ENCODE measurements around the gene YPEL5. TPM values are rescaled to one million over a fixed set of nuclear protein-coding genes. Genes with fewer than 3 reads are reported as not detected.
"Not testable (repeated sequence)": the region's sequence is repeated elsewhere in the genome, so short reads cannot be mapped to it uniquely, and the experiment has no call there.

Gene YPEL5
- total RNA-seq, result 10 to 100 TPM; 39.8 to 75.1 (median 59.0) TPM

DNA sequence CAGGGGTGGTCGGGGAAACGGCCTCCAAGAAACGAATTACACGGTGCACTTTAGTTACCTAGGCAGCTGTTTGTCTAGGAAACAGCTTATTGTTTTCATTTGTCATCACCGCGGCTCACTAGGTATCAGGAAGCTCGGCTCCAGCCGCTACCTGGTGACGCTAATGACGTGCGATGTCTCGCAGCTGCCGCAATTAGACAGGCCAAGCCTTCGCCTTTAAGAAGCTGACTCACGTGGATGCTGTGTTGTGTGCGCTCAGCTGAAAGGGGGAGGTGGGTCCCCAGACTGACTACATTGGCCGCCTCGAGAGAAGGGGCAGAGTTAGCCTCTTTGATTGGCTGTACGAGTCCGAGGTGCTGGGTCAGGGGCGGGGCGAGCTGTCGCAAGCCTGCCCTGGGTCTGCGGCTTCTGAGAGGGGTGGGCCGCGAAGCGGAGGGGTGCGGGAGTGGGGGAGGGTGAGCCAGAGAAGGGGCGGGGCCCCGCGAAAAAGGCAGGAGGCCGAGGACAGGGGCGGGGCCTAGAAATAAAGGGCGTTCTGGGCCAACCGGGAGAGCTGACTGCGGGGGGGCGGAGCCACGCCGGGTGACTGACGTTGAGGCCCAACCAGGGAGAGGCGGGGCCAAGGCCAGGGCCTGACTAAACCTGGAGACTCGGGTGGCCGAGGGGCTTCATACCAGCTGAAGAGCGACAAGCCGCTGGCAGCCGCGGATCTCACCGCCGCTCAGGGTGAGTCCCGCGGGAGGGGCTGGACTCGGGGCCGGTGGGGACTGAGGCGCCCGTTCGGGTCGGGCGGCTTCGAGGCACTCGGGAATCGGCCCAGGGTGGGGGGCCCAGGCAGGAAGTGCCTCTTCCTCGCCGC is at the start of gene YPEL5:
Gene YPEL5, plus strand, starts transcription at position 671 of the 859 bp plus-strand sequence. CDS start 9,645 bp downstream, outside the sequence.
- no peaks in the 10 kb centered on the region for H3K27me3 ChIP-seq
- peaks cover 0 to 6% (median 0%) of the 10 kb centered on the region in 3 donors for H3K36me3 ChIP-seq
- peaks cover 0 to 30% (median 18%) of the 10 kb centered on the region in 4 donors for H3K4me1 ChIP-seq
- DNase-seq, result peak; percentile 99 to 100 (median 100)
- H3K4me3 ChIP-seq, result peak within 1 kb of the TSS; percentile 96 to 99 (median 98)
- H3K9me3 ChIP-seq, result no peaks in the 10 kb centered on the region
- peak within 1 kb of the TSS; percentile 99 to 100 (median 100) for H3K27ac ChIP-seq
- TF ChIP-seq, protein P1, sequence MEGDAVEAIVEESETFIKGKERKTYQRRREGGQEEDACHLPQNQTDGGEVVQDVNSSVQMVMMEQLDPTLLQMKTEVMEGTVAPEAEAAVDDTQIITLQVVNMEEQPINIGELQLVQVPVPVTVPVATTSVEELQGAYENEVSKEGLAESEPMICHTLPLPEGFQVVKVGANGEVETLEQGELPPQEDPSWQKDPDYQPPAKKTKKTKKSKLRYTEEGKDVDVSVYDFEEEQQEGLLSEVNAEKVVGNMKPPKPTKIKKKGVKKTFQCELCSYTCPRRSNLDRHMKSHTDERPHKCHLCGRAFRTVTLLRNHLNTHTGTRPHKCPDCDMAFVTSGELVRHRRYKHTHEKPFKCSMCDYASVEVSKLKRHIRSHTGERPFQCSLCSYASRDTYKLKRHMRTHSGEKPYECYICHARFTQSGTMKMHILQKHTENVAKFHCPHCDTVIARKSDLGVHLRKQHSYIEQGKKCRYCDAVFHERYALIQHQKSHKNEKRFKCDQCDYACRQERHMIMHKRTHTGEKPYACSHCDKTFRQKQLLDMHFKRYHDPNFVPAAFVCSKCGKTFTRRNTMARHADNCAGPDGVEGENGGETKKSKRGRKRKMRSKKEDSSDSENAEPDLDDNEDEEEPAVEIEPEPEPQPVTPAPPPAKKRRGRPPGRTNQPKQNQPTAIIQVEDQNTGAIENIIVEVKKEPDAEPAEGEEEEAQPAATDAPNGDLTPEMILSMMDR (IDR thresholded peaks at IDR 0.05), result peak in 1 of 6 experiments; percentile 10
- peak; percentile 82 to 91 for TF ChIP-seq POLR2A (IDR thresholded peaks at IDR 0.05)

DNA sequence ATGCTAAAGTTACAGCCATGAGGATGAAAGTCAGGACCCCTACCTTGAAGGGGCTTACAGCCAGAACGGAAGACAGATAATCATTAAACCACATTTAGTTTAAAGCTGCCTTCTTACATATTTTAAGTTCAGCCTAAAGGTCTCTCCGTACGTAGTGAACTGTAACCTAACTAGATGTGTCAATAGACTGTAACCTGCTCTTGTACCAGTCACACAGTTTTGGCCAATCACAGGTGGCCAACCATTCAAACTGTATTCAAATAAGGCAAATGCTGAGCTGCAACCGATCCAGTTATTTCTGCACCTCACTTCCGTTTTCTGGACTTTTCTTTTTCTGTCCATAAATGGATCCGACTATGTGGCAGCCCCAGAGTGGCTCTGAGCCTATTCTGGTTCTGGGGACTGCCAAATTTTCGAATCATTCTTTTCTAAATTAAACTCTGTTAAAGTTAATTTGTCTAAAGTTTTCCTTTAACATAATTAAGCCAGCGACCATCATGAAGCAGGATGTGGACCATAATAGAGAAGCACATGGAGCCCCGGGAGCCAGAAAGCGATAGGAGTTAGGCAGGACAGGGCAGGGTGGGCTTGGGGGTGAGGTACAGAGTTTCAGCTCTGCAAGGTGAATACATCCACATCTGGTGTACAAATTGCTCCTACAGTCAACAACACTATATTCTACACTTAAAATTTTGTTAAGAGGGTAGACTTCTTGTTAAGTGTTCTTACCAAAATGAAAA is 48.4 kb upstream of the YPEL5 start:
- Histone ChIP-seq H3K9me3 (no peaks in the 10 kb centered on the region), H3K4me3 (no peak overlapping the region), H3K4me1 (no peaks in the 10 kb centered on the region), H3K36me3 (no peaks in the 10 kb centered on the region), H3K27ac (no peak overlapping the region), H3K27me3 (no peaks in the 10 kb centered on the region)
- TF ChIP-seq, protein P1 (IDR thresholded peaks at IDR 0.05), result no peak
- no peak for TF ChIP-seq POLR2A (IDR thresholded peaks at IDR 0.05)
- no peak for DNase-seq

DNA sequence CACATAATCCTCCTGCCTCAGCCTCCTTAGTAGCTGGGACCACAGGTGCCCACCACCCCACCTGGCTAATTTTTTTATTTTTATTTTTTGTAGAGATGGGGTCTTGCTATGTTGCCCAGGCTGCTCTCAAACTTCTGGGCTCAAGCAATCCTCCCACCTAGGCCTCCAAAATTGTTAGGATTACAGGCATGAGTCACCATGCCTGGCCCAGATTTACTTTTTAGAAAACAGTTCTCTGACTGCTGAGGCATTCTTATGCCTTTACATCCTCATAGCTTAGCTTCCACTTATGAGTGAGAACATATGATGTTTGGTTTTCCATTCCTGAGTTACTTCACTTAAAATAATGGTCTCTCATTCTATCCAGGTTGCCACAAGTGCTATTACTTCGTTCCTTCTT is 47.4 kb upstream of the YPEL5 start:
- H3K4me3 ChIP-seq, H3K4me1 ChIP-seq, DNase-seq, H3K9me3 ChIP-seq, H3K27me3 ChIP-seq, H3K27ac ChIP-seq, H3K36me3 ChIP-seq: not testable (repeated sequence)

DNA sequence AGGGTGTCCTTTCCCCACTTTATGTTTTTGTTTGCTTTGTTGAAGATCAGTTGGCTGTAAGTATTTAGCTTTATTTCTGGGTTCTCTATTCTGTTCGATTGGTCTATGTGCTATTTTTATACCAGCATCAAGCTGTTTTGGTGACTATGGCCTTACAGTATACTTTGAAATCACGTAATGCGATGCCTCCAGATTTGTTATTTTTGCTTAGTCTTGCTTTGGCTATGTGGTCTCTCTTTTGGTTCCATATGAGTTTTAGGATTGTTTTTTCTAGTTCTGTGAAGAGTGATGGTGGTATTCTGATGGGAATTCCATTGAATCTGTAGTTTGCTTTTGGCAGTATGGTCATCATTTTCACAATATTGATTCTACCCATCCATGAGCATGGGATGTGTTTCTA is 46.1 kb upstream of the YPEL5 start:
- not testable (repeated sequence) for H3K27ac ChIP-seq, DNase-seq, H3K27me3 ChIP-seq, H3K4me3 ChIP-seq, H3K4me1 ChIP-seq, H3K9me3 ChIP-seq, H3K36me3 ChIP-seq

DNA sequence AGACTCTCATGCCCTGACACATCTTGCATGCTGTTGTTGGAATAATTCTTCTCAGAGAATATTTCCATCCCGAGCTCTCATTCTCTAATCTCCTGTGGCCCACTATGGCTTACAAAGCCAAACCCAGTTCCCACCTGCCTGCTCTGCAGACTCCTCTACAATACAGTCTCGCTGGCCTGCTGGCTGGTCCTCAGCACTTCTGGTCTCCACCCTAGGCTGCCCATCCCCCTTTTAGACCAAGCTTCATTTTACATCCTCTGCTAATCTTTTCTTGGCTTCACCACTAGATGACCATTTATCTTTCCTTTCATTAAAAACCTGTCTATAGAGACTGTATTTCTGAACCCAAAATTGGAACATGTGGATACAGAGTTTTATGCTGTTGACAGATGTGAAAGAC is 42.5 kb upstream of the YPEL5 start:
- H3K9me3 ChIP-seq, result no peaks in the 10 kb centered on the region
- H3K27me3 ChIP-seq, result no peaks in the 10 kb centered on the region
- DNase-seq, result no peak
- H3K4me1 ChIP-seq, result no peaks in the 10 kb centered on the region
- TF ChIP-seq POLR2A (IDR thresholded peaks at IDR 0.05), result no peak
- TF ChIP-seq, protein P1 (IDR thresholded peaks at IDR 0.05), result no peak
- H3K36me3 ChIP-seq, result no peaks in the 10 kb centered on the region
- no peak overlapping the region for H3K27ac ChIP-seq
- H3K4me3 ChIP-seq, result no peak overlapping the region

DNA sequence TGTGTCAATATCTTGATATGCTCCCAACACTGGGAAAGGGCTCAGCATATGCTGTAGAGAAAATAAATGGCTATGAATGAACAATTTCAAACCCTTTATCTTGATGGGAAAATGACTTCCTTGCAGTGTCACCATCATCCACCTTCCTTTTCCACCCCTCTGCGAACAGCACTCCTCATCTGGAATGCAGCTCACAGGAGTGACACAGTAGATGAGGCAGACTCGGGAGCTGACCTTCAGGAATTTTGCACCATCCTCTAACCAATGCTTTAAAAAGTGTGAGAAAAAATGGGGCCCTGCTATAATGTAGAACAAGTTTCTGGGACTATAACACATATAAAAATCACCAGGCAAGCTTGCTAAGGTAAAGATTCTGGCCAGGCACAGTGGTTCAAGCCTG is 41.3 kb upstream of the YPEL5 start:
- H3K4me3 ChIP-seq, result no peak overlapping the region
- H3K27ac ChIP-seq, result no peak overlapping the region
- no peaks in the 10 kb centered on the region for H3K36me3 ChIP-seq
- no peak for TF ChIP-seq POLR2A (IDR thresholded peaks at IDR 0.05)
- TF ChIP-seq, protein P1 (IDR thresholded peaks at IDR 0.05), result no peak
- DNase-seq, result no peak
- H3K27me3 ChIP-seq, result no peaks in the 10 kb centered on the region
- H3K4me1 ChIP-seq, result no peaks in the 10 kb centered on the region
- no peaks in the 10 kb centered on the region for H3K9me3 ChIP-seq
